ENCODE measurements around the gene ZNF536.

The ZNF536 gene

GRCh38 chr19:30426864-30427263, 54.7 kb downstream of the ZNF536 start:
- in situ Hi-C loops (cut with HindIII; ENCODE audit: low pct_unique_long_range_greater_than_20kb, low sequenced_read_pairs) = no loop called here
- no peak for TF ChIP-seq JUND (IDR thresholded peaks at IDR 0.05; ENCODE audit: low read depth)
- DNase-seq (ENCODE audit: low read depth in 1 of 2, low spot score in 1 of 2) = no peak

- TF ChIP-seq JUND (IDR thresholded peaks at IDR 0.05; ENCODE audit: low read depth) = no peak
- no peak for DNase-seq (ENCODE audit: low read depth in 1 of 2, low spot score in 1 of 2)
- in situ Hi-C loops (cut with HindIII; ENCODE audit: low pct_unique_long_range_greater_than_20kb, low sequenced_read_pairs) = no loop called here
Measured at GRCh38 chr19:30428092-30428680, 56.0 kb downstream of the ZNF536 start.

GRCh38 chr19:30428844-30429243, 56.7 kb downstream of the ZNF536 start:
- TF ChIP-seq JUND (IDR thresholded peaks at IDR 0.05; ENCODE audit: low read depth) = no peak
- DNase-seq (ENCODE audit: low read depth in 1 of 2, low spot score in 1 of 2) = no peak
- in situ Hi-C loops (cut with HindIII; ENCODE audit: low pct_unique_long_range_greater_than_20kb, low sequenced_read_pairs) = no loop called here

- TF ChIP-seq JUND (IDR thresholded peaks at IDR 0.05; ENCODE audit: low read depth) = no peak
- in situ Hi-C loops (cut with HindIII; ENCODE audit: low pct_unique_long_range_greater_than_20kb, low sequenced_read_pairs) = no loop called here
Measured at GRCh38 chr19:30430206-30430734, 58.1 kb downstream of the ZNF536 start.

GRCh38 chr19:30431591-30431990, 59.4 kb downstream of the ZNF536 start:
- in situ Hi-C loops (cut with HindIII; ENCODE audit: low pct_unique_long_range_greater_than_20kb, low sequenced_read_pairs) = no loop called here
- DNase-seq (ENCODE audit: low read depth in 1 of 2, low spot score in 1 of 2) = no peak
- no peak for TF ChIP-seq JUND (IDR thresholded peaks at IDR 0.05; ENCODE audit: low read depth)

More at GRCh38 chr19:30430206-30430734, 58.1 kb downstream of the ZNF536 start:
- DNase-seq (ENCODE audit: low read depth in 1 of 2, low spot score in 1 of 2) = no peak

- in situ Hi-C loops (cut with HindIII; ENCODE audit: low pct_unique_long_range_greater_than_20kb, low sequenced_read_pairs) = no loop called here
- no peak for DNase-seq (ENCODE audit: low read depth in 1 of 2, low spot score in 1 of 2)
- no peak for TF ChIP-seq JUND (IDR thresholded peaks at IDR 0.05; ENCODE audit: low read depth)
Measured at GRCh38 chr19:30434797-30435594, 62.8 kb downstream of the ZNF536 start.

GRCh38 chr19:30437869-30438268, 65.7 kb downstream of the ZNF536 start:
- TF ChIP-seq JUND (IDR thresholded peaks at IDR 0.05; ENCODE audit: low read depth) = no peak
- in situ Hi-C loops (cut with HindIII; ENCODE audit: low pct_unique_long_range_greater_than_20kb, low sequenced_read_pairs) = no loop called here
- no peak for DNase-seq (ENCODE audit: low read depth in 1 of 2, low spot score in 1 of 2)

- DNase-seq (ENCODE audit: low read depth in 1 of 2, low spot score in 1 of 2) = no peak
- in situ Hi-C loops (cut with HindIII; ENCODE audit: low pct_unique_long_range_greater_than_20kb, low sequenced_read_pairs) = no loop called here
Measured at GRCh38 chr19:30439310-30439709, 67.1 kb downstream of the ZNF536 start.

GRCh38 chr19:30441011-30441410, 68.8 kb downstream of the ZNF536 start:
- DNase-seq (ENCODE audit: low read depth in 1 of 2, low spot score in 1 of 2) = no peak
- in situ Hi-C loops (cut with HindIII; ENCODE audit: low pct_unique_long_range_greater_than_20kb, low sequenced_read_pairs) = no loop called here
- TF ChIP-seq JUND (IDR thresholded peaks at IDR 0.05; ENCODE audit: low read depth) = no peak

More at GRCh38 chr19:30439310-30439709, 67.1 kb downstream of the ZNF536 start:
- TF ChIP-seq JUND (IDR thresholded peaks at IDR 0.05; ENCODE audit: low read depth) = no peak

GRCh38 chr19:30442674-30443073, 70.5 kb downstream of the ZNF536 start:
- no peak for DNase-seq (ENCODE audit: low read depth in 1 of 2, low spot score in 1 of 2)
- in situ Hi-C loops (cut with HindIII; ENCODE audit: low pct_unique_long_range_greater_than_20kb, low sequenced_read_pairs) = no loop called here
- TF ChIP-seq JUND (IDR thresholded peaks at IDR 0.05; ENCODE audit: low read depth) = no peak

- in situ Hi-C loops (cut with HindIII; ENCODE audit: low pct_unique_long_range_greater_than_20kb, low sequenced_read_pairs) = no loop called here
- no peak for DNase-seq (ENCODE audit: low read depth in 1 of 2, low spot score in 1 of 2)
- no peak for TF ChIP-seq JUND (IDR thresholded peaks at IDR 0.05; ENCODE audit: low read depth)
Measured at GRCh38 chr19:30443531-30444252, 71.5 kb downstream of the ZNF536 start.

GRCh38 chr19:30444253-30444671, 72.1 kb downstream of the ZNF536 start:
- TF ChIP-seq JUND (IDR thresholded peaks at IDR 0.05; ENCODE audit: low read depth) = no peak
- in situ Hi-C loops (cut with HindIII; ENCODE audit: low pct_unique_long_range_greater_than_20kb, low sequenced_read_pairs) = no loop called here
- DNase-seq (ENCODE audit: low read depth in 1 of 2, low spot score in 1 of 2) = no peak
